ENCODE data around the gene NME3. TPM values are rescaled to one million over a fixed set of nuclear protein-coding genes. Genes with fewer than 3 reads are reported as not detected.

NME3 gene
- total and polyA plus RNA-seq, 2 of the 13 experiments (the other 11 are each of a cell fraction or from before 2014, with no cell fraction given), result 10.4 to 15.9 TPM

GRCh38 chr16:1731603-1732002 lies 39.7 kb downstream of the NME3 start:
- no peak overlapping the region for H3K4me2 ChIP-seq (ENCODE audit: low read depth, low read length)
- H3K9me3 ChIP-seq (ENCODE audit: low read length), result peaks cover 11% of the 10 kb centered on the region
- no peak overlapping the region for H2AFZ ChIP-seq (ENCODE audit: low read length)
- POLR2A ChIA-PET, result no interaction called here
- H3K4me1 ChIP-seq (ENCODE audit: insufficient read depth, low read length), result no peaks in the 10 kb centered on the region
- CTCF ChIA-PET (ENCODE audit: low intra/inter-chr PET ratio, low total read pairs), result no interaction called here
- WGBS (ENCODE audit: low lambda C conversion rate), result 97% methylated on average over 5 of the region's 7 CpGs
- intact Hi-C loops (cut with micrococcal nuclease; ENCODE audit: unreplicated experiment) (no loop called here), in situ Hi-C loops (cut with HindIII; ENCODE audit: extremely low pct_ligation_motif_present, low pct_unique_long_range_greater_than_20kb) (no loop called here)
- DNase-seq (ENCODE audit: low spot score), result no peak
- H3K27me3 ChIP-seq (ENCODE audit: control insufficient read depth in 1 of 2, insufficient read depth in 2 of 2, low read length in 2 of 2), result no peaks in the 10 kb centered on the region; a peak in 1 of 5 replicates
- ATAC-seq, result no peak
- TF ChIP-seq ZBTB14 (CRISPR knock-in tag; IDR thresholded peaks at IDR 0.05) (no peak), ZNF614 (CRISPR knock-in tag; IDR thresholded peaks at IDR 0.05; ENCODE audit: borderline replicate concordance) (no peak), ZFP36L2 (CRISPR knock-in tag; IDR thresholded peaks at IDR 0.05) (no peak), ZNF501 (CRISPR knock-in tag; IDR thresholded peaks at IDR 0.05) (no peak), HNRNPL (IDR thresholded peaks at IDR 0.05; ENCODE audit: low read depth, low read length) (no peak), ZNF280D (CRISPR knock-in tag; IDR thresholded peaks at IDR 0.05) (no peak)
- H4K20me1 ChIP-seq (ENCODE audit: insufficient read depth, low read length), result no peaks in the 10 kb centered on the region
- no peak overlapping the region for H3K9ac ChIP-seq (ENCODE audit: insufficient read depth, low read depth, low read length)
- no TSS peak for BruUV-seq (replicated peaks)
- peaks cover 29 to 51% of the 10 kb centered on the region in 2 experiments; a peak in 4 of 5 replicates for H3K36me3 ChIP-seq (replicated peaks in 1 of 2; ENCODE audit: control insufficient read depth in 1 of 2, insufficient read depth in 2 of 2, low read length in 2 of 2)
- H3K79me2 ChIP-seq (ENCODE audit: insufficient read depth, low read length), result no peaks in the 10 kb centered on the region
- FAIRE-seq, result no peak
- no peak overlapping the region for H3K27ac ChIP-seq (ENCODE audit: extremely low read length, insufficient read depth, low read length)
- no peak overlapping the region for H3K4me3 ChIP-seq (replicated peaks in 1 of 3; ENCODE audit: insufficient read depth in 1 of 3, low read depth in 2 of 3, low read length in 3 of 3)

Measured in HepG2 (cell line).